IPS-NIHi11 (cell line): Measurements from ENCODE around the gene PTHLH.

Experiments used
- DNase-seq: peaks from one replicate; pipeline ENCODE4 v3.0.0; 2012; ENCODE audit warnings: mixed read lengths, low spot score

The PTHLH gene

DNA sequence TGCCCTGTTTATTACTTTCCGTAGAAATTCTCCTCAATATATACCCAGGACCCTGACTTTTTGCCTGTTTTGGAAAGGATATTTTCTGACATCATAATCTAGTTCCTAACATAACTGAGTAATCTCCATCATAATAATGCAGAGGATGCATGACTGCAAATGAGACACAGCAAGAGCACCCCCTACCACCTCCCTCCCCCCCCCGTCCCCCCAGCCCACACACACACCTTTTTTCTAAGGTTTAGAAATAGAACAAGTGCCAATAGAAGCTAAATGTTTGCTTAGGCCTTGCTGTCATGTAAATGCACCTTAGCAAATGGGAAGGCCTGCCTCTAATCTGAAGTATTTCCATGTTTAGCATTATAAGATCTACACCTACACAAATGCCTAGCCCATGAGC is at the start of gene PTHLH:
TSS of gene PTHLH (minus strand) at position 13 of the 400 bp plus-strand sequence. CDS start 3,239 bp downstream, outside the sequence.
- DNase-seq, result no peak

DNA sequence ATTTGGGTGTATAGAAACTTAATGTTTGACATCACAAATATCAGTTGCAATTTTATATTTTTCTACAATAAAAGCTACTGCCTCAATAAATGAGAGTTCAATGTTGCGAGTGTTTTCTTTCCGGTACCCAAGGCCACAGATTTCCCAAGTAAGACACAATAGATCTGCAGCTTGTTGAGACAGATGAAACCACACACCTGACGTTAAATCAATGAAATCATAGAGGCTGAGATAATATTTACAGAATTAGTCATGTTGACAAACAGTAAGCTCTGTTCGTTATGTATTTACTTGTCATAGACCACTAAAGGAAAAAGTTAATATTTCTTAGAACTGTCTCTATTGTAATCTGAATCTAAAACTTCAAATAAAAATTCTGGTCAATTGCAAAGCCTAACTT is 49.2 kb upstream of the PTHLH start:
- DNase-seq, result no peak

DNA sequence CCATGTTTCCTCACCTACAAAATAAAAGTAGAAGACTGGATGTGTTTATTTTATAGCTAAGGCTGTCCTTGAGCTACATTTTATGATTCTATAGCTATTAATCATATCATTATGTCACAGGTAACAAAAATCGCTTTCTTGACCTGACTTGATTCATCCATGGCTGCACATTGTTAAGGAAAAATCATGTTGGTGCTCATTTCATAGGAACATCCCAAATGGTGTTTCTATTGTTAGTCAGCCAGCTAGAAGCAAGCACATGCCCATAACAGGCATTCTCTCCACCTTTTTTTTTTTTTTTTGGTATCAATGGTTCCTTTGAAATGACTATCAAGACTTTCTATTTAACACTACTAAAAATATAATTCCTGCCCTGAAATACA is 45.3 kb upstream of the PTHLH start:
- DNase-seq, result no peak

DNA sequence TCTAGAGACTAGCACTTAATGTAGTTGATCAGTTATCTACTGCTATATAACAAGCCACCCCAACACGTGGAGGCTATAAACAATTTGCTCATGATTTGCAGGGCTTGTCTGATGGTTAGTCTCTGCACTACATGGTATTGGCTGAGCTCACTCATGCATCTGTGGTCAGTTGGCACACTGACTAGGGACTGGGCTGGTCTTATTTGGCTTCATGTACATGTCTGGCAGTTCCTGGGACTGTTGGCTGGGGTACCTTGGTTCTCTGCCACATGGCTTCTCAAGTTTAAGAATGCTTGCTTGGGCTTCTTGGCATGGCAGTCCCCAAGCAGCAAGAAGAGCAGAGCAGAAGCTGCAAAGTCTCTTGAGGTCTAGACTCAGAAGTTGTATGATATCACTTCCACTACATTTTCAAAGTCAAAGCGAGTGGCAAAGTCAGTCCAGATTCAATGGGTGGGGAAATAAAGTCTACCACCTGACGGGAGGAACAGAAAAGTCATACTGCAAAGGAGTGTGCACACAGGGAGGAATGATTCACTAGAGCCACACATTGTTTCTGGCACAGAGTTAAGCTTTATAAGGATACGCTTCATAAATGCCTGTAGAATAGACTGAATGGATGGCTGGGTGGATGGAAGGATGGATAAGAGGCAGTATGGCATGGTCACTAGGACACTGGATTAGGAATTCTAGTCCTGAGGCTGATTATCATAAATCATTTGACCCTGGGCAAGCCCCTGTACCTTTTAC is 44.8 kb upstream of the PTHLH start:
- DNase-seq, result no peak

DNA sequence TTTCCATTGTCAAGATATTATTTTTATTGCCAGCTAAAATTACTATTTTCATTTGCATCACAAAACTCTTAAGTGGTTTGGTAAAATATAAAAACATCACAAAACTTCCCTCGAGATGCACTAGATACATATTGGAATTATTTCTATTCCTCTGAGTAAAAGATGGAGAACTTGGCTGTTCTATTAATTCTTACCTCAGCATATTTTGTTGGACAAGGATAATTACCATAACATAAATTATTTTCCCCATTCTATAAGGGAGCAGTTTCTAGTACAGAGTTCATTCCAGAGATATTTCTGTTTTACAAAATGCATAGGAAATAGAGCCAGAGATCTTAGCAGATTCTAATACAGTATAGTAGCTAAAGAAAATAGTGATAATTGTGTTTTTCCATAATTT is 42.6 kb upstream of the PTHLH start:
- no peak for DNase-seq

DNA sequence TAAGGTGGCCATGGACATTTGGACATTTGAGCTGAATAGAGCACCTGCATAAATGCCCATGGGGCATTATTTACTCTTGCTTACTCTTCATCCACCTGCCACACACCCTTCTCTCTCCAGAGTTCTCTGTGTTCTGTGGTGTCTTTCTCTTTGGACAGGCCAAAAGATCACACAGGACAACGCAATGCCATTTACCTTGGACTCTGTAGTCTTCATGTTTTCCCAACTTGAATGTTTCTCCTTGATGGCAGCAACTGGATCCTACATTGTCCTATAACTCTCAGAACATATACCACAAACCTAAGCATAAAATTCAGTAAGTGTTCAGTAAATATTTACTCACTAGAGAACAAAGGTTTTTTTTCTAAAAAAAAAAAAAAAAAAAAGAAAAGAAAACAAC is 41.7 kb upstream of the PTHLH start:
- DNase-seq, result no peak

DNA sequence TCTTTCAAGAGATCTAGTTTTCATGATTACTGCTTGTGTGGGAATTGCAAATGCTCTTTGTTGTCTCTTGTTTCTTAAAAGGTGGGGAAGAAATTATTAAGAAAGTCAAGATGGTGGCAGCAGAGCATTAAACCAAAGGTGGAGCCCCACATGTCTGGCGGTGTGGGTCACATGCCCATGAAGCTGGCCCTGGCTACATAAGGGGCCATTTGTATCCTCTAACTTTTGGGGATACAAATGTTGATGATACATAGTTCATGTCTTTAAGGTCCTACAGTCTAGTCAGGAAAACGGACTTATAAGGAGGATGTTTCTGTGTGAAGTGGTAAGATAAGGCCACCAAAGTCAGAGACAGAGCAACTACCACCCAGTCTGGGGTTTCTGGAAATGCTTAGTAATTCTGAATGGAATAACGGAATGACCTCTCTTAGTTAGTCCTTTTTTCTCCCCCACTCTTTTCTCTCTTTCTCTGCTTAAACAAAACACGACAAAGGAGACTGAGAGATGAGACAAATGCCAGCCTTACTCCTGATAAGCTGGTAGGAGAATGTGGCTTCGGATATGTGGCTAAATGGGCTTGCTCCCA is 39.9 kb upstream of the PTHLH start:
- DNase-seq, result no peak

DNA sequence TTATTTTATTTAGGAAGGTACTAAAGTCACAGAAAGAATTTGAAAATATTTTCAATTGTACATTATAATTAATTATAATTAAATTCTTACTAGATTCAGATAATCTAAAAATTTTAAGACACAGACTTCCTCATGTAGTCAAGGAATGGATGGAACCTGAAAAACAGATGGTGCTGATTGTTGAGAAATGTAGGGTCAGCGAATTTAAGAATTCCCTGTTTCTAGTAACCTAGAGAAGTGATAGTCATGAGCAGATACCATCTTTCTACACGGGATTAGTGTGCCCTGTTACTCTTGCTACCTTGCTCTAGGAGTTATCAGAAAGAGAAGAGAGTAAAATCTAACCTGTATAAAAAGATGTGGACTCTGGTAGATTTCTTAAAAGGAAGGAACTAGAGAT is 37.5 kb upstream of the PTHLH start:
- no peak for DNase-seq

DNA sequence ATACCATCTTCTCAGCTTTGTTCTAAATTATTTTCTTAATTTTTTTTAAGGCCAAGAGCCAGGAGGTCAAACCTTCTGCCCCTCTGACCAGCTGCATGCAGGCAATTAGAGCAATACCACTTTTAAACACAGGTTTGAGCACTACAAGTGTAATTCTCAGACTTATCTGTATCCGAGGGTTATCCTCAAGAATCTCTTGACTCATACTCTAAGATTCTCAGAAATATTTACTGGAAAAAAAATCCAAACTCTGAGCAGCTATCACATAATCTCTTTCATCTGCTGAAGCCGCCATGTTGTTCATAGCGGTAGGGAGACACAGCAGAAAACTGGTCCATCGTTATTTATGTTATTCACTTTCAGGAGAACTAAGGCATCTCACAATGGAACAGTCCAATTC is 27.4 kb upstream of the PTHLH start:
- no peak for DNase-seq

DNA sequence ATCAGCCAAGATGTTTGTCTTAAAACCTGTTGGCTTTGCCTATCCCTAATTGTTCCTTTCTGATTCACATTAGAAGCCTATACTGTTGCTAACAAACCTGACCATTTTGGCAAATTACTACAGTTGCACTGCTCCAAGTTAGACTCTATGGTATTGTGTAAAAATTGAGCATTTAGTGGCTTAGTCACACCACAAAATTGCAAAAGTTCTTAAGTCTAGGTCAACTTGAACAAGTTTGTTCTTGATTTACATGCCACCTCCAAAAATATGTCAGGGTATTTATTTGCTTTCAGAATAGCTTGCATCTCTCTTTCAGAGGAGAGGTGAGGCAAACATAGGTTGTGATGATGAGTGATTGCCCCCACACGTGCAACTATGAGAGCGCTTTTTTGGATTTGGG is 27.0 kb upstream of the PTHLH start:
- DNase-seq, result no peak

DNA sequence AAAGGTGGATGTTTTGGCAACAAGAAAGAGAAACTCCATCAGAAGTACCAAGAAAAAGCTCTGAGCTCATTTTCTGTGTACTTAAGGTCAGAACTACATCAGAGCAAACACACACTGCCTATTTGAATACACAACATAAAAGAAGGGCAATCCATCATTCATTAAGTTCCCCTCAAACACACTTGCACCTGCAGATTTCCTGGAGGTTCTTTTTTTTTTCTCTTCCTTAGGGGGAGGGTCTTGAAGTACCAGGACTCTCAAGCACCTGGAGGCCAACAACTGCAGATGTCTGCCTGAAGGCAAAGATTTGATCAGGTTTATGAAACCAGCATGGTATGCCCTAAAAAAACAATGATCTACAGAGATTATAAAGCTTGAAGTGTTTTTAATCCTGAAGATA is 26.1 kb upstream of the PTHLH start:
- DNase-seq, result no peak

DNA sequence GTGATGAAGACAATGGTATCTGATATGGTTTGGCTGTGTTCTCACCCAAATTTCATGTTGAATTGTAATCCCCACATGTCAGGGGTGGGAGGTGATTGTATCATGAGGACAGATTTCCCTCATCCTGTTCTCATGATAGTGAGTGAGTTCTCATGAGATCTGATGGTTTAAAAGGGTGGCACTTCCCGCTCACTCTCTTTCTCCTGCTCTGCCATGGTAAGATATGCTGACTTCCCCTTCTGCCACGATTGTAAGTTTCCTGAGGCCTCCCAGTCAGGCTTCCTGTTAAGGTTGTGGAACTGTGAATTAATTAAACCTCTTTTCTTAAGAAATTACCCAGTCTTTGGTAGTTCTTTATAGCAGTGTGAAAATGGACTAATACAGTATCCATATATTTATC is 25.6 kb upstream of the PTHLH start:
- DNase-seq, result no peak

DNA sequence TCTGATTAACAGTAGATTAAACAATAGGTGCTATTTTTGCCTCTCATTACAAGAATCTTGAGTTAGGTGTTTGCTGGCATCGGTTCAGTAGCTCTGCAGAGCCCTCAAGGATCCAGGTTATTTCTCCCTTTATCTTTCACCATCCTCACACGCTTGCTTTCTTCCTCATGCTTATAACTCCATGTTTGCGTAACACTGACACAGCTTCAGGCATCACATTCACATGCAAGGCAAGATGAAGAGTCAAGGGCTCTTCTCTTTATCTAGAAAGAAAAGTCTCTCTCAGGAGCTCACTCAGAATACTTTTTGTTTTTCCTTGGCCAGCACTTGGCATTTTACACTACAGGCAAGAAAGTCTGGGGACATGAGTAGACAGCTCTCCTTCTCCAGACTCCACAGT is 24.2 kb upstream of the PTHLH start:
- no peak for DNase-seq

DNA sequence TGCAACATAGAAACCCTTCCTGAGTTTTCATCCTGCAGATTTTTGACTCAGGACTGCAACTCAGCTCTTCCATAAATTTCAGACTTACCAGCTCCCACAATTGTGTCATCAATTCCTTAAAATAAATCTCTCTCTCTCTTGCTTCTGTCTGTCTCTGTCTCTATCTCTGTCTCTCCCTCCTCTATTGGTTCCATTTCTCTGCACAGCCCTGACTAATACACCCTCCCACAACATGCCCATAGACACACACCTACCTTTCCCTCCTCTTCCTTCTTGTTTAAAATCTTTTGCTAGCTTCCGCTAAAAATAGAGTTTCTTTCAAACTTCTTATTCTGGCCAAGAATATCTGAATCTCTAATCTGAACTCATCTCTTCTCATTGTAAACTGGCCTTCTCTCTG is 22.9 kb upstream of the PTHLH start:
- no peak for DNase-seq

DNA sequence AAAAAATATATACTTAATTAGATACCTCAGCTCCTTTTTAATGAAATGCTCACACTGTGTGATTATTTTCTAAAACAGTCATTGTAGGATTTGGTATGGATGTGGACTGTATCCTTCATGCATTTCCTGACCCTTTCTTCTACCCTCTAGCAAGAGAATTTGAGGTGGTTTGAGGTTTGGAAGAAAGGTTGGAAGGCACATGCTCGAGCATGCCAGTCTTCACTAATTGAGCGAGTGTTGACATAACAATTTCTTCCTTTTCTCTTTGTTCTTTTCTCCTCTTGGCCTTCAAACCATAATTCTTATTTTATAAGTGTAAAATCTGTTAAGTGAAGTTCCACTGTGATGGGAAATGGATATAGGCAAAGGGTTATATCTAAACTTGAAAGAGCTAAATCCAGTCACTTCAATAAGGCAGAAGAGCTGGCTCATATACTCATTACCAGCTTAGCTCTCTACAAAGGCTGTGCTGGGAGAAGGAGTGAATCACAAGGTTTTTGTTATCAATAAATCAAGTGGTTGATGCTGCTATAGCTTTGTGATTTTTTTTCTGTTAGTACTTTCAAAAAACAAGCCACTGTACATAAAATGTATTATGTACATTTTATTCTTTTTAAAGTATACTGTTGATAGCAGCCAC is 16.2 kb upstream of the PTHLH start:
- DNase-seq, result no peak

DNA sequence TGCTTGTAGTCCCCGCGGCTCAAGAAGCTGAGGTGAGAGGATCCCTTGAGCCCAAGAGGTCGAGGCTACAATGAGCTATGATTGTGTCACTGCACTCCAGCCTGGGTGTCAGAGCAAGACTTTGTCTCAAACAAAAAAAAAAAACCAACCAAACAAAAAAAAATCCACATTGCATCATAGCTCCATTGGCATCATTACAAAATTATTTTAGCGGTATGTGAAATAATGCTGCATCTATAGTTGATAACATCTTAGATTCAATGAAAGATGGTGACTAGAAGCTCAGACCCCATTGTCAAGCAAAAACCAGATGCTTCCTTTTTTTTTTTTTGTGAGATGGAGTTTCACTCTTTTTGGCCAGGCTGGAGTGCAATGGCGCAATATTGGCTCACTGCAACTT is 14.8 kb upstream of the PTHLH start:
- no peak for DNase-seq

DNA sequence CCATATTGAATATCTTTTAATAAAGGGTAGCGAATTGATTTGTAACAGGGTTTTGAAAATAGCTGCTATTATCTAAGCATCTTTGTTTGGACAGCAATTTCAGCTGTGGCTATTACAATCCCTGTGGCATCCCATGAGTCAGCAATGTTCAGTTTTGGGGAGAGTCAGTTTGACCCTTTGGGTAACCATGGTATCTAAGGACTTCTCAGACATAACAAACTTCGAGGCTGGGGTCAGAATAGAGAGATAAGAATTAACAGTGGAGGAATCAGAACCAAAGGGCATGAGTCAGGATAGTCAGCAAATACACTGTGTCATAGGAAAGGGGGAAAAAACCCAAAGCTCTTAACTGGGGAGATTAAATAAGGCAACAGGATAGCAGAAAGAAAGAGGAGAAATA is 11.7 kb upstream of the PTHLH start:
- DNase-seq, result no peak

DNA sequence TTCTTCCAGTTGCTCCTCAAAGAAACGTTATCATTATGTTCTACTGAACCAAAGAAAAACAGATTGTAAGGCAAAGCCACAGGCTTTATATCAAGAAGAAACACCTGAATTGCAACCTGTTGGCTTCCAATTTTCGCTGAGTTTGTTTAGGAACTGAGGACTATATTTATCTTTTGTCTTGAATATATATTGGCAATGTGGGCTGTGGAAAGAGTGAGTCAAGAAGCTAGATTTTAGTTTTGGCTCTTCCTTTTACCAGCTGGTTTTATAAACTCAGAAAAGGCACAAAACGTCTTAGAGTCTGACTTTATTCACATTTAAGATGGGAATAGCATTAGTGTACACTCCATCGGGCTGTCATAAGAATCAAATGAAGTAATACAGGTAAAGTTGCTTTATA is 10.4 kb upstream of the PTHLH start:
- no peak for DNase-seq

DNA sequence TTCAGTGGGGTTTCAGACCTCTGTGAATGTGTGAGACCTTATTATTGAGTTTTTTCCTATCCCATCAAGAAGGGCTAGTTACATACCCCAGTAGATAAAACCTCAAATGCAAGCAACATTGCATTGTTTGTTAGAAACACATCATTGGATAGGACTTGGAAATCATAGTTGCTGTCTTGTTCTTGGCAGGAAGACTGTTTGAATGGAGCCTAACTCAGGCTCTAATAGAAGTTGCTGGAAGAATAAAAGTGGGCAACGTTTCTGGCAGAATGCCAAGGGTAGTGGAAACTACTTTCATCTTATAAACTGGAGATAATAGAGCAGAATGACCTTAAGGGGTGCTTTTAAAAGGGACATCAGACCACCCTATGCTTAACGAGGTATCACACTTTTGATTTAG is 9.9 kb upstream of the PTHLH start:
- DNase-seq, result no peak

DNA sequence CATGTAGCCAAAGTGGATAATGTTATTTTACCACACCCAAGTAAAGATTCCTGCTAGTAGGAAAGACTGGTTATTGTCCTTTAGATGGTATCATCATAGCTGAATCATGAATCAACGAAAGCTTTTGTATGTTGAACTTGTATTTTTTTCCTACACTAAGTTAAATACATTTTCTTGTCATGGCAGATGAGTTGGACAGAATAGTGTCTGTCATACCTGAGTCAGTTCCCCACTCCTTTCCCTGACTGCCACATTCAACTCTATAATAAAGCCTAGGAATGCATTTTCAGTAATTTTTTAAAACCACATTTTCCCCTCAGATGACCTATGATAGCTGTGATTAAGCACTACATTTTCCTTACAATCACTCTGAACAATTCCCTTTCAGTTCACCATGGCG is 9.3 kb upstream of the PTHLH start:
- no peak for DNase-seq

DNA sequence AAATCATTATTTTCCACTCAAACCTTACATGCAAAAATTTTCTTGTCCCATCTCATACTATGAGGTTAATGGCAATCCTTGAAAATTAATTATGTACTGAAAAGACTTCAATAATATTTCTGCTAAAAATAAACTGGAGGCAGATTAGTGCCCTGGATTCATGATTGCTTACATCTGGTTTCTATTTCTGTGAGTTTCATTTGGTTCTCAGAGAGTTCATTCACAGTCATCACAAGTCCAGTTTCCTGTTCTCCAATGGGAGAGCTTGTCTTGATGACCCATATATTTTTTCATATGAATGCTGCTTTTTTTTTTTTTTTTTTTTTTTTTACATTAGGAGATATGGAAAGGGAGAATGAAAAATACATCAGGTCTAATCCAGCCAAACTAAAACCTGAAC is 6.6 kb upstream of the PTHLH start:
- DNase-seq, result no peak

DNA sequence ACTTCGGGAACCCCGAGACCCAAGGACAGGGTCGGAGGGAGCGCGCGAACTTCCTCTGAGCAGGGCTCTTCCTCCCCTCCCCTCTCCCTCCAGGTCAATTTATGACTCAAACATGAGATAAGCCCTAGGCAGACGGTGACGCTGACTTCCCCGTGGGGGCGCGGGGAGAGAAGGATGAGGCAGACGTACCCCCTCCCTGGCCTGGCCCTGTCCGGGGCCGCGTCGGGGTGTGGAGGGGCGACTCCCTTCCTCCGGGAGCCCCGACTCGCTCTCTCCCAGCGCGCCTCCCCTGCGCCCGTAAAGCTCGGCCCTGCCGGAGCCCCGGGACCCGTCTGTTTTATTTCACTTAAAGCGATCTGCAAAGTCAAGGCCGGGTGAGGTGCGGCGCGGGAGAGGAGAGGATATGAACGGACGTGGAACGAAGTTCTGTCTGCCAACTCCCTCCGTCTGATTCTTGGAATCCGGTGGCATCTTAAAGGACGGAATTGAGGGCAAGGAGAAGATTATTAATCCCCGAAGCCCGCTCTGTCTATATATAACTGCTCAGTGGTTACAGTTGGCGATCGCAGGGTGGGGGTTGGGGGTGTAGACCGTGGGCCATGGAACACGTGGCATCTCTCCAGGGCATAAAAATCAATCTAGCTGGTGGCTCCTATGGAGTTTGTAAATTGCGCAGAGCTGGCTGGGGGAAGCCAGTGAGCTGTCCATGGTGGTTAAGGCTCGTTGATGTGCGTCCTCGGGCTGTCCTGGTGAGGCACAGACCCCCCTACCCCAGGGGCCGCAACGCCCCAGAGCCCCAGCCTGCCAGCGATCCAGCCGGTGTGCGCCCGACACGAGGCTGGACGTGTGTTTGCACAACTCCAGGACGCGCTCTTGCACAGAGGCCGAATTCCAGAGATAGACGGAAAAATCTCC is 2.9 kb upstream of the PTHLH start:
- DNase-seq, result peak; percentile 83

DNA sequence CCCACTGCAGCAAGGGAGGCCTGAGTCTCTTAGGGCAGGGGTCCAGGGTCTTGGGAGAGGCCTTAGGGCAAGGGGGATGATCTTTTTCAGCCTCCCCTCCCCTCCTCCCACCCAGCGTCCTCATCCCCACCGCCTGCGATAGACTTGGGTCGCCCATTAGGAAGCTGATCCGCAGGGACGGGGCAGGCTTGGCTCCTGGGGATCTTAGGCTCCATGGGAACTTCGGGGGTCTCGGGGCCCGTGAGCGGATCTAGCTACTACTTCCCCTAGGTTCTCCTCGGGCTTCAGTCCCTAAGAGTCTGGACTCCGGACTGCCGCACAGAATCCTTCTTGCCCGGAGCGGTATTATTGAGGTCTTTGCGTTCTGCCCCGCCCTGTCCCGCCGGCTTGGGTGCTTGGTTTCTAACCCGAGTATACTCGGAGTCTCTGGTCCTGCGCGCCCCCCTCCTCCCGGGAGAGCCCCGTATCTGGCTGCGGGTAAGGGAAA is 2.2 kb upstream of the PTHLH start:
- DNase-seq, result no peak
